ENCODE results near the gene SLC13A5.

- TF ChIP-seq, protein P1, sequence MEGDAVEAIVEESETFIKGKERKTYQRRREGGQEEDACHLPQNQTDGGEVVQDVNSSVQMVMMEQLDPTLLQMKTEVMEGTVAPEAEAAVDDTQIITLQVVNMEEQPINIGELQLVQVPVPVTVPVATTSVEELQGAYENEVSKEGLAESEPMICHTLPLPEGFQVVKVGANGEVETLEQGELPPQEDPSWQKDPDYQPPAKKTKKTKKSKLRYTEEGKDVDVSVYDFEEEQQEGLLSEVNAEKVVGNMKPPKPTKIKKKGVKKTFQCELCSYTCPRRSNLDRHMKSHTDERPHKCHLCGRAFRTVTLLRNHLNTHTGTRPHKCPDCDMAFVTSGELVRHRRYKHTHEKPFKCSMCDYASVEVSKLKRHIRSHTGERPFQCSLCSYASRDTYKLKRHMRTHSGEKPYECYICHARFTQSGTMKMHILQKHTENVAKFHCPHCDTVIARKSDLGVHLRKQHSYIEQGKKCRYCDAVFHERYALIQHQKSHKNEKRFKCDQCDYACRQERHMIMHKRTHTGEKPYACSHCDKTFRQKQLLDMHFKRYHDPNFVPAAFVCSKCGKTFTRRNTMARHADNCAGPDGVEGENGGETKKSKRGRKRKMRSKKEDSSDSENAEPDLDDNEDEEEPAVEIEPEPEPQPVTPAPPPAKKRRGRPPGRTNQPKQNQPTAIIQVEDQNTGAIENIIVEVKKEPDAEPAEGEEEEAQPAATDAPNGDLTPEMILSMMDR (IDR thresholded peaks at IDR 0.05), result no peak
- no peak for TF ChIP-seq POLR2A (IDR thresholded peaks at IDR 0.05)
Measured at GRCh38 chr17:6712854-6713129, 377 bp downstream of the SLC13A5 start.
